SH-SY5Y (cell line): ENCODE measurements around the gene C22orf23.

Experiments used
- GATA2 ChIP-seq: IDR thresholded peaks from 2 replicates; pipeline ENCODE4 v1.6.1; 2011; ENCODE audit warnings: mild to moderate bottlenecking, low read depth, low read length
- GATA3 ChIP-seq: IDR thresholded peaks from 2 replicates; pipeline ENCODE4 v1.6.1; 2011; ENCODE audit warnings: low read depth, mild to moderate bottlenecking, low read length, moderate library complexity

The C22orf23 gene

DNA sequence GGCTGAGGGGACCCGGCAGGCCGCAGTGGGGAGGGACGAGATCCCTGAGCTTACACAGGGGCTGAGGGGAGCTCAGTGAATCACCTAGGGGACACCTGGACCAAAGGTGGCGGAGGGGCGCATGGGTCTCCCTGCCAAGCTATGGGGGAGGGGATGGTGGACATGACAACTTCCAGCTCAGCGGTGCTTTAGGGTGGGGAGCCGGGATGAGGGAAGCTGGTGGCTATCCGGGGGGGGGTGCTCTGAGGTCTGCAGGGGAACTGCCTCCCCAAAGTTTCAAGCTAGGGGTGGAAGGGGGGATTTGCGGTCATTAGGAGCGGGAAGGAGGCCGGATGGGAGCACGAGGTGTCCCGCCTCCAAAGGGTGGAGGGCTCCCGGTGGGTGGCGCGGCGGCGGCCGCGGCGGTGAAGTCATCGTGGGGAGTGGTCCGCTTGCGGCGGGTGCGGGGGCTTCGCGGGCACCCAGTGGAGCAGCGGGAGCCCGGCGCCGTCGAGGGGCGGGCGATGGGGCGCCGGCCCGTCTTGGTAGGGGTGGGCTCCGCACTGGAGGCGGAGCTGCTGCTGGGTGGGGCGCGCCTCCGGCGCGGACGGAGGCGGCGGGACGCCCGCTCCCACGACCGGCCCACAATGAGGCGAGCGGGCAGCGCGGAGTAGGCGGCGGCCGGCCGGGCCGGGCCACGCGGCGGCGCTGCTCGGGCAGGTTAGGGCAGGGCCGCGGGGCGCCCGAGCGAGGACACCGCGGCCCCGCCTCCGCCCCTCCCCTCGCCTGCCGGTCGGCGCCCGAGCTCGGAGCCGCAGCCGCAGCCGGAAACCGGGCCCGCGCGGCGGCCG lies 47.7 kb downstream of the C22orf23 start, which contains the start of gene MICALL1:
MICALL1 (plus strand) TSS at position 764 of the 830 bp plus-strand sequence. CDS start 126 bp downstream, outside the sequence.
- TF ChIP-seq GATA2 (no peak), GATA3 (no peak)

DNA sequence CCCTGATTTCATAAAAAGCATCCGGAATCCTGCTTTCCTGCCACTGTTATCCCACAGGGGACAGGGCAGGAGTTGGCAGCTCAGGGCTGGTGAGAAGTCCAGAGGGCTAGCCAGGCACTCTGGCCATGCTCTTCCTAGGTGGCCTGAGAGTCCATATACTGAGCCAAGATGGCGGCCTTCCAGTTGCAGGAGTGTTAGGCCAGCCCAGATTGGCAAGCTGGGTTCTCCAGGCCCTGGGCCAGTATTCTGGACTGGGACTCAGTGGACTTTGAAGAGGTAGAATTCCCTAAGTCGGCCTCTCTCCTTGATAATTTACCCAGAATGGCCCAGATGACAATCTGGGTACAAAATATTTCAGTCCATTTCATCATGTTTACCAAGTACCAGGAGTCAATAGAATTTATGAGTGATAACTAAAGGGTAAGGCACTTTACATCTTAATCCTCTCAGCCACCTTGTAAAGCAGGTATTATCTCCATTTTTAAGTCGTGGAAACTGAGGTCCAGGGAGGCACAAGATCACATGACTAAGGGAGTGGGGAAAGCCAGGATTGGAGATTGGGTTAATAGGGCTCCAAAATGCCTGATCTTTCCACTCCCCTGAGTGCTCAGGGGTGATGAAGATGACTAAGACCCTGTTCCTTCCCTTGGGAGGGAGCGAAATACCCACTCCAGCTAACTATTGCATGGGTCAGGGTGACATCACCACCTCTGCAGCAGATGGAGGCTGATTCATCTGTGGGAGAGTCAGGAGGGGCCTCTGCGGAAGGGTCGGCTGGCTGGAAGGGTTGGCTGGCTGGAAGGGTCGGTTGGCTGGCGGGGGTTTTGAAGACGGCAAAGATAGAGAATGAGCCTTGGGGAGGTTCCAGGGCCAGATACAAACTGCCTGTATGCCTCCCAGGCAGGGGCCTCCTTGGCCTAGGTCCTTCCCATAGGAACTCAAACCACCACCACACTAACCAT lies 48.5 kb downstream of the C22orf23 start:
- TF ChIP-seq GATA2 (no peak), GATA3 (no peak)

DNA sequence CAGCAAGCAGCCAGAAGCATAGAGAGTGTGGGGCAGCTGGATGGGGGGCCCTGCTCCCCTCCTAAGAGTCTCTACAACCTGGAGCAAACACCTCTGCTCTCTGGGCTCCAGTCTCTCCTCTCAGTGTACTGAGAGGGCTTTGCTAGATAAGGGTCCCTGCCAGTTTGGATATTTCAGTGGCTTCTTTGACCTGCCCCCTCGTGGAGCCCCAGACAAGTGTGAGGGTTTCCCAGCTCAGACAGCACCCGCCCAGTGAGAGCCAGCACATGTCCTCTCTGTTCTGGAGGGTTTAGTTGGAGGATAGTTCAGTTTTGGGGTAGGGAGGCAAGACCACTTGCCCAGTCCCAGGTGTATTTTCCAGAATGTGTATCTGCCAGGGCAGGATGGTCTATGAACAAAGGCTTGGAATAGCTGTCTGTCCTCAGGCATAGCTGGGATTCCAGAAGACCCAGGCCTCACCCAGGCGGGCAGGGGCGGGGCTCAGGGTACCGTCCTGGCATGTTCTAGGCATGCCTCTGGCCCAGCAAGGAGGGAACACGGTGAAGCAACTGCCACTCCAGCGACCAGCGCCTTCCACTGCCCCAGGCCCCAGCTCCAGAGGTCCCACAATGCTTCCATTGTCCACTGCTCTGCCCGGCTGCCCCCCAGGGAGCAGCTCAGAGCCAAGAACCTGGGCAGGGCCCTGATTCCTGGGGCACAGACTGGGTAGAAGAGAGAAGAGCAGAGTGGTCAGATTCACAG lies 54.8 kb downstream of the C22orf23 start:
- no peak for TF ChIP-seq GATA2
- TF ChIP-seq GATA3, result no peak

DNA sequence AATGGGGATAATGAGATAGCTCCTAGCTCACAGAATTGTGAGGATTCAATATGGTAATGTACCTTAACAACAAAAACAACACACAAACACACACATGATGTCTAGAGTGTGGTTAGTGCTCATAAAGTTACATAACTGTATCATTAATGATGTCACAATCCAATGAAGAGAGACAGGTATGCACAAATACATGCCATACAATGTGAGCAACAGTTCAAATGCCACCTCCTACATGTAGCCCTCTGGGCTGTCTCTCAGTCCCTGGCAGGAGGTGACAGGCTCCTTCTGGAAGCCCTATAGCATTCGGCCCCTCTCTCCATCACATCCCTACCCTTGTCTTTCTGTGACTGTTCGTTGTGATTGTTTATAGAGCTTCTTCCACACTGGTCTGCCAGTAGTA lies 55.6 kb downstream of the C22orf23 start:
- TF ChIP-seq GATA2 (no peak), GATA3 (no peak)

DNA sequence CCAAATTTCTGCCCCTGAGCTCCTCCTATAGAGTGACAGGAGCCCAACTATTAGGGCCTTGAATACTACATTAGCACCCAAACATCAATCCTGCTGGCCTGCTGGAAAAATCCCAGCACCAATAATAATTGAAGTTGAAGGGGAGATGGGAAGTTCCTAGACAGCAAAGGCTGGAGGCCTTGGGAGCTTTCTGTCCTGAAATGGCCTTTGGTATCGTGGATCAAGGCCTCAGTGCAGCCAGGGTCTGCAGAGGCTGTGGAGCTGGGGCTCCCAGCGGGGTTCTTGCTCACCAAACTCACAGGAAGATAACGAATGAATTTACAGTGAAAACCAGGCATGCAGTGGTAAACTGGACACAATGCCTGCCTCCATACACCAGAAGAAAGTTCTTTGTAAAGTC lies 56.5 kb downstream of the C22orf23 start:
- TF ChIP-seq GATA3 (no peak), GATA2 (no peak)

DNA sequence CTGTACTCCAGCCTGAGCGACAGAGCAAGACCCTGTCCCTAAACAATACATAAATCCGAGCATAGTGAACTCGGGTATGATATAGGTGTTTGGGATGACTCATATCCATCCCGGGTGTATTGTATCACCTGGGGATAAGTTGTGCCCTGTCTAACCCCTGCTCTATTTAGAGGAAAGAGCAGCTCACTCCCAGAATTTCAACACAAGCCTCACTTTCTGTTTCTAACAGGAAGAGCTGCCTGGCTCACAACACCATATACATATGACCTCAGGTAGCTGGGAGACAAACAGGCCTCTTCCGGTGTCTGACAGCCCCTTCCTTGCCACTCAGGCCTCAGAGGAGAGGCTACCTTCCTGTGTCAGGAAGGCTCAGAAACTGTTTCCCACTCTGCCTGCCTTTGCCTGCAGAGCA lies 57.2 kb downstream of the C22orf23 start:
- no peak for TF ChIP-seq GATA2
- TF ChIP-seq GATA3, result no peak

DNA sequence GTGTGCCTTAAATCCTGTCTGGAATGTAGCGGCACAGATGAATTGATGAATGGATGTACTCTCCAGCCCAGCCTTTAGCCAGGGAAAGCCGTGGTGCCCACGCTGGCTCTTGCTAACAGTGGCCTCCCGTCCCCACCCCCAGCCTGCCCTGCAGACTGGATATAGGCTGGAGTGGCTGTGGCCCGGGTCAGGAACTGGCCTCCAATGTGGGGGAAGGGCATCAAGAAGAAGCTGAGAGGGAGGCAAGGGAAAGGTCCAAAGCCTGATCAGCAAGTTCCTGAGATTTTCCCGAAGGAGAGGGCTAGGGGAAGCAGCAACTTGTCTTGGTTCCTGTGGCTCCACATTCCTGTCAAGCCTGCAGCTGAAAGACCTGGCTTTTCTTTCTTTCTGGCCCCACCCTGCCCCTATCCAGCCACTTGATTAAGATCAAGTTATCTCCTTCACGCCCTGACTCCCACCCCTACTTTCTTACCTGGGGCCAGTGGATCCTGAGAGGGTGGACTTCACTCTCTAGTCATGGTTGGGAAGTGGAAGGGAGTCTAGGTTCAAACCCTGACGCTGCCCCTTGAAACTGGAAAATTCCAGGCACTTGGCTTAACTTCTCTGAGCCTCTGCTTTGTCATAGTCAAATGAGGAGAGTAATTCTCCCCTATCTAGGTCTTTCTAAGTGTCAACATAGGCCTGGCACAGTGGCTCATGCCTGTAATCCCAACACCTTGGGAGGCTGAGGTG lies 58.3 kb downstream of the C22orf23 start:
- TF ChIP-seq GATA3, result no peak
- no peak for TF ChIP-seq GATA2

DNA sequence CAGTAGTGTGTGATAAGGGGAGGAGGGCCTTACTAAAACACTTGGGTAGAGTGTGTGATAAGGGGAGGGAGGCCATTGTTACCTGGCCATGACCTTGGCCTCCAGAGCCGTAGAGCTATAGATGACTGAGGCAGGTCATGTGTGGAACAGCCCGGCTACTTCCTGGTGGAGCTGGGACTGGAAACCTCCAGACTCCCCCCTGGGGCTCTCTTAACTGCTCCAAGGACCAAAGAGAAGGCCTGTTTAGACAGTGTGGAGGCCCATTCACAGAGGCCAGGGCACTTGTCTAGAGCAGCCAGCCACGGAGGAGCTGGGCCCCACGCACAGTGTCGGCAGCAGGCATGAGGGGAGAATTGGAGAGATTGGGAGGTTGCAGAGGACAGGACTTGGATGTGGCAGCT lies 59.8 kb downstream of the C22orf23 start:
- TF ChIP-seq GATA2 (no peak), GATA3 (no peak)
